H9 (cell line): ENCODE measurements around the gene LATS2. TPM values are rescaled to one million over a fixed set of nuclear protein-coding genes. Genes with fewer than 3 reads are reported as not detected.

Experiments
- DNase-seq: peaks from one replicate; pipeline ENCODE4 v3.0.0-alpha.2; 2017
- H2AFZ ChIP-seq: one replicate; pipeline ENCODE4 v1.6.1; 2013; ENCODE audit warnings: mild to moderate bottlenecking, low read length, control low read depth, moderate library complexity
- H2AK5ac ChIP-seq: 2 replicates; pipeline ENCODE4 v1.6.1; 2013; ENCODE audit warnings: low read length, control low read depth, mixed read lengths; ENCODE audit not compliant: insufficient read length
- H2BK120ac ChIP-seq: one replicate; pipeline ENCODE4 v1.6.1; 2013; ENCODE audit warnings: low read depth, mild to moderate bottlenecking, low read length, control low read depth, inconsistent platforms; ENCODE audit not compliant: poor library complexity, severe bottlenecking
- H2BK12ac ChIP-seq: 2 replicates; pipeline ENCODE4 v1.6.1; 2013; ENCODE audit warnings: low read length, control low read depth, mixed read lengths, low read depth; ENCODE audit not compliant: insufficient read length
- H2BK15ac ChIP-seq: 2 replicates; pipeline ENCODE4 v1.6.1; 2013; ENCODE audit warnings: low read depth, low read length, control low read depth
- H2BK20ac ChIP-seq: one replicate; pipeline ENCODE4 v1.6.1; 2013; ENCODE audit warnings: low read depth, mild to moderate bottlenecking, low read length, control low read depth, inconsistent platforms; ENCODE audit not compliant: poor library complexity, severe bottlenecking
- H2BK5ac ChIP-seq: 2 replicates; pipeline ENCODE4 v1.6.1; 2013; ENCODE audit warnings: low read length, control low read depth, mixed read lengths; ENCODE audit not compliant: insufficient read length
- H3K14ac ChIP-seq: 2 replicates; pipeline ENCODE4 v1.6.1; 2013; ENCODE audit warnings: low read length, control low read depth; ENCODE audit not compliant: insufficient read depth
- H3K18ac ChIP-seq: 2 replicates; pipeline ENCODE4 v1.6.1; 2013; ENCODE audit warnings: low read depth, mild to moderate bottlenecking, mixed read lengths, low read length, control low read depth; ENCODE audit not compliant: insufficient read length
- H3K23ac ChIP-seq: 2 replicates; pipeline ENCODE4 v1.6.1; 2013; ENCODE audit warnings: low read length, control low read depth, mixed read lengths, low read depth; ENCODE audit not compliant: insufficient read length
- H3K23me2 ChIP-seq: 2 replicates; pipeline ENCODE4 v1.6.1; 2013; ENCODE audit warnings: low read depth, mild to moderate bottlenecking, mixed read lengths, low read length, control low read depth; ENCODE audit not compliant: insufficient read length, poor library complexity, severe bottlenecking
- H3K27ac ChIP-seq: 2 replicates; pipeline ENCODE4 v1.5.1; 2013; ENCODE audit warnings: low read length, control low read depth, mixed read lengths, low read depth; ENCODE audit not compliant: insufficient read length
- H3K27me3 ChIP-seq: 2 replicates; pipeline ENCODE4 v1.6.1; 2013; ENCODE audit warnings: low read length, control low read depth, inconsistent platforms; ENCODE audit not compliant: insufficient read depth
- H3K4ac ChIP-seq: 2 replicates; pipeline ENCODE4 v1.6.1; 2013; ENCODE audit warnings: low read depth, mild to moderate bottlenecking, control low read depth, inconsistent platforms, low read length, moderate library complexity
- H3K4me1 ChIP-seq: 2 replicates; pipeline ENCODE4 v1.6.1; 2013; ENCODE audit warnings: low read length, control low read depth, inconsistent platforms; ENCODE audit not compliant: insufficient read depth
- H3K4me2 ChIP-seq: 2 replicates; pipeline ENCODE4 v1.6.1; 2013; ENCODE audit warnings: low read length, control low read depth, mixed read lengths; ENCODE audit not compliant: insufficient read length, insufficient read depth
- H3K56ac ChIP-seq: 2 replicates; pipeline ENCODE4 v1.6.1; 2013; ENCODE audit warnings: low read depth, mild to moderate bottlenecking, mixed read lengths, low read length, control low read depth; ENCODE audit not compliant: insufficient read length
- H3K79me1 ChIP-seq: 2 replicates; pipeline ENCODE4 v1.6.1; 2013; ENCODE audit warnings: low read depth, mild to moderate bottlenecking, moderate library complexity, low read length, control low read depth, inconsistent platforms; ENCODE audit not compliant: insufficient read depth, poor library complexity, severe bottlenecking
- H3K79me2 ChIP-seq: 2 replicates; pipeline ENCODE4 v1.6.1; 2013; ENCODE audit warnings: low read length, control low read depth, inconsistent platforms; ENCODE audit not compliant: insufficient read depth
- H3K9ac ChIP-seq: 2 replicates; pipeline ENCODE4 v1.6.1; 2013; ENCODE audit warnings: low read length, control low read depth, mixed read lengths; ENCODE audit not compliant: insufficient read length; ENCODE audit errors: extremely low read depth
- H3K9me3 ChIP-seq: one replicate; pipeline ENCODE4 v1.6.1; 2013; ENCODE audit warnings: low read depth, low read length, inconsistent platforms; ENCODE audit not compliant: control insufficient read depth
- H3T11ph ChIP-seq: one replicate; pipeline ENCODE4 v1.6.1; 2013; ENCODE audit warnings: mild to moderate bottlenecking, low read length, control low read depth, inconsistent platforms
- H4K20me1 ChIP-seq: one replicate; pipeline ENCODE4 v1.6.1; 2013; ENCODE audit not compliant: control insufficient read depth, insufficient read length, insufficient read depth
- H4K5ac ChIP-seq: 2 replicates; pipeline ENCODE4 v1.6.1; 2013; ENCODE audit warnings: low read depth, mild to moderate bottlenecking, mixed read lengths, low read length, control low read depth; ENCODE audit not compliant: insufficient read length
- H4K8ac ChIP-seq: replicated peaks from 2 replicates; pipeline ENCODE4 v1.6.1; 2013; ENCODE audit warnings: low read length, control low read depth, mixed read lengths, low read depth; ENCODE audit not compliant: insufficient read length
- H4K91ac ChIP-seq: 2 replicates; pipeline ENCODE4 v1.6.1; 2013; ENCODE audit warnings: low read depth, mild to moderate bottlenecking, moderate library complexity, mixed read lengths, low read length, control low read depth; ENCODE audit not compliant: insufficient read length
- H3K27ac Mint-ChIP-seq, 3 experiments: 2 replicates in 2 of 3; 3 replicates in 1 of 3; pipeline ENCODE4 v1.8.0; 2020 to 2021; ENCODE audit warnings: mixed read lengths in 3 of 3, mild to moderate bottlenecking in 1 of 3, moderate library complexity in 1 of 3
- H3K27me3 Mint-ChIP-seq: 2 replicates; pipeline ENCODE4 v1.8.0; 2021; ENCODE audit warnings: low read depth, mild to moderate bottlenecking, moderate library complexity, mixed read lengths
- H3K36me3 Mint-ChIP-seq, 3 experiments: 2 replicates in 2 of 3; 3 replicates in 1 of 3; pipeline ENCODE4 v1.8.0; 2020 to 2021; ENCODE audit warnings: low read depth in 3 of 3, mixed read lengths in 3 of 3; ENCODE audit not compliant: insufficient read depth in 1 of 3
- H3K4me1 Mint-ChIP-seq, 2 experiments: 2 replicates each; pipeline ENCODE4 v1.8.0; 2020; ENCODE audit warnings: mixed read lengths in 2 of 2
- H3K4me3 Mint-ChIP-seq, 2 experiments: 2 replicates in 1 of 2; 3 replicates in 1 of 2; pipeline ENCODE4 v1.8.0; 2020 to 2021; ENCODE audit warnings: mild to moderate bottlenecking in 2 of 2, mixed read lengths in 2 of 2, moderate library complexity in 1 of 2
- H3K9me3 Mint-ChIP-seq, 2 experiments: 2 replicates in 1 of 2; 3 replicates in 1 of 2; pipeline ENCODE4 v1.8.0; 2020; ENCODE audit warnings: mild to moderate bottlenecking in 2 of 2, mixed read lengths in 2 of 2, moderate library complexity in 1 of 2
- CTCF ChIP-seq: fragments of 200-600 bp; sonication (generic); conservative IDR thresholded peaks from 3 replicates; pipeline ENCODE4 v1.8.0; 2021; ENCODE audit warnings: antibody characterized with exemption, mild to moderate bottlenecking
- WGBS: extraction: QIAGEN DNeasy Blood & Tissue Kit; methylation state at CpG from one replicate; pipeline ENCODE4 v1.1.7; 2013; ENCODE audit warnings: missing lambda C conversion rate, low lambda C conversion rate, mixed read lengths; ENCODE audit not compliant: insufficient read length; ENCODE audit errors: extremely low coverage; 5-methylcytosine and 5-hydroxymethylcytosine counted together
- total RNA-seq: library from RNA; stranded (reverse); gene quantifications from 2 replicates; pipeline ENCODE4 v1.2.1, GENCODE V29; 2021

The LATS2 gene
- total RNA-seq, 1 experiment from 2014 or later, result 20.0 TPM

GRCh38 chr13:20988033-20988908 lies 73.1 kb downstream of the LATS2 start:
- Histone ChIP-seq H4K5ac (no peak overlapping the region), H3K79me2 (no peaks in the 10 kb centered on the region), H3K9ac (no peak overlapping the region), H2BK120ac (no peak overlapping the region), H4K8ac (no peak overlapping the region), H2BK12ac (no peak overlapping the region), H3K79me1 (peaks cover 3% of the 10 kb centered on the region), H2AK5ac (no peak overlapping the region), H3K18ac (no peak overlapping the region), H2BK15ac (no peak overlapping the region), H2AFZ (no peak overlapping the region), H3K4ac (no peak overlapping the region), H3K4me2 (no peak overlapping the region), H3K9me3 (no peaks in the 10 kb centered on the region), H3K23me2 (no peaks in the 10 kb centered on the region), H4K20me1 (no peaks in the 10 kb centered on the region), H3K23ac (no peak overlapping the region), H2BK5ac (no peak overlapping the region), H3K4me1 (no peaks in the 10 kb centered on the region), H3K27me3 (no peaks in the 10 kb centered on the region), H4K91ac (no peak overlapping the region), H3K56ac (no peak overlapping the region), H3K14ac (no peak overlapping the region), H3K27ac (no peak overlapping the region), H2BK20ac (no peak overlapping the region), H3T11ph (no peak overlapping the region)
- no peak overlapping the region; a peak in 1 of 7 replicates for H3K27ac Mint-ChIP-seq
- TF ChIP-seq CTCF, result no peak
- H3K36me3 Mint-ChIP-seq, result peaks cover 28 to 72% (median 67%) of the 10 kb centered on the region in 3 experiments
- H3K9me3 Mint-ChIP-seq, result no peaks in the 10 kb centered on the region
- H3K4me1 Mint-ChIP-seq, result peaks cover 0 to under 1% of the 10 kb centered on the region in 2 experiments; a peak in 1 of 4 replicates
- WGBS, result no CpG with 5 or more reads among the region's 87 CpGs
- no peaks in the 10 kb centered on the region for H3K27me3 Mint-ChIP-seq
- no peak for DNase-seq
- no peak overlapping the region for H3K4me3 Mint-ChIP-seq
